K562 (cell line): ENCODE data around the gene NFE2. TPM values are rescaled to one million over a fixed set of nuclear protein-coding genes. Genes with fewer than 3 reads are reported as not detected.

Experiments
- ARID4B ChIP-seq: sonication (generic); formaldehyde crosslinking; IDR thresholded peaks from 2 replicates; pipeline ENCODE4 v1.8.0; 2022; ENCODE audit warnings: mild to moderate bottlenecking, missing genetic modification reagents
- CCNT2 ChIP-seq: IDR thresholded peaks from 2 replicates; pipeline ENCODE4 v1.6.1; 2011; ENCODE audit warnings: borderline replicate concordance, low read depth, mild to moderate bottlenecking, moderate library complexity, mixed read lengths, low read length; ENCODE audit not compliant: insufficient read length; ENCODE audit errors: extremely low read depth
- E2F3 ChIP-seq: fragments of 250-450 bp; sonication (Bioruptor Pico); IDR thresholded peaks from 2 replicates; pipeline ENCODE4 v1.4.0; 2020; ENCODE audit warnings: mild to moderate bottlenecking
- ELF2 ChIP-seq: fragments of 250-450 bp; sonication (Bioruptor Pico); IDR thresholded peaks from 2 replicates; pipeline ENCODE4 v1.5.0; 2021; ENCODE audit warnings: mild to moderate bottlenecking
- ELK3 ChIP-seq: fragments of 450-650 bp; formaldehyde crosslinking; IDR thresholded peaks from 2 replicates; pipeline ENCODE4 v1.4.0; 2020; ENCODE audit warnings: mild to moderate bottlenecking
- FOXM1 ChIP-seq, 2 experiments: fragments of 450-650 bp in 1 of 2; sonication (generic) in 1 of 2; formaldehyde crosslinking in 1 of 2; IDR thresholded peaks; 2 replicates each; pipeline versions ENCODE4 v1.6.1 to v1.9.0; 2017 to 2022; ENCODE audit warnings: low read depth in 2 of 2, mild to moderate bottlenecking in 2 of 2, missing genetic modification reagents in 1 of 2, moderate library complexity in 1 of 2
- FUS ChIP-seq: fragments of 200-400 bp; formaldehyde crosslinking; optimal IDR thresholded peaks from 2 replicates; pipeline ENCODE3; 2017; ENCODE audit warnings: low read depth, low read length
- HMG20B ChIP-seq: fragments of 250-450 bp; sonication (Bioruptor Pico); IDR thresholded peaks from 2 replicates; pipeline ENCODE4 v1.5.0; 2021; ENCODE audit warnings: mild to moderate bottlenecking
- LEF1 ChIP-seq: fragments of 450-650 bp; IDR thresholded peaks from 2 replicates; pipeline ENCODE4 v1.6.1; 2016; ENCODE audit warnings: mild to moderate bottlenecking
- POLR2A ChIP-seq: fragments of 450-650 bp; conservative IDR thresholded peaks from 2 replicates; pipeline ENCODE4 v1.6.1; 2016
- PTRF ChIP-seq: fragments of 450-650 bp; IDR thresholded peaks from 2 replicates; pipeline ENCODE4 v1.6.1; 2016; ENCODE audit warnings: mild to moderate bottlenecking, missing genetic modification characterization, missing compliant biosample characterization
- SMC3 ChIP-seq: conservative IDR thresholded peaks from 2 replicates; pipeline ENCODE4 v1.6.1; 2011; ENCODE audit warnings: low read depth, low read length, improper control_type of control experiment; ENCODE audit not compliant: insufficient read depth
- TCFL5 ChIP-seq: fragments of 250-450 bp; sonication (Bioruptor Pico); conservative IDR thresholded peaks from 2 replicates; pipeline ENCODE4 v1.6.1; 2021; ENCODE audit warnings: mild to moderate bottlenecking, moderate library complexity, matching md5 sums
- ZNF197 ChIP-seq: fragments of 200-800 bp; sonication (Bioruptor generic); IDR thresholded peaks from 2 replicates; pipeline ENCODE4 v1.6.1; 2016; ENCODE audit warnings: low read depth, missing genetic modification characterization, missing compliant biosample characterization
- ZNF347 ChIP-seq: fragments of 450-650 bp; formaldehyde crosslinking; IDR thresholded peaks from 2 replicates; pipeline ENCODE4 v1.4.0; 2020; ENCODE audit warnings: low read depth, mild to moderate bottlenecking, moderate library complexity
- ZNF57 ChIP-seq: fragments of 450-650 bp; formaldehyde crosslinking; IDR thresholded peaks from 2 replicates; pipeline ENCODE4 v1.4.0; 2020; ENCODE audit warnings: mild to moderate bottlenecking, moderate library complexity
- ZNF695 ChIP-seq: fragments of 450-650 bp; formaldehyde crosslinking; IDR thresholded peaks from 2 replicates; pipeline ENCODE4 v1.4.0; 2020; ENCODE audit warnings: mild to moderate bottlenecking, moderate library complexity
- polyA plus RNA-seq, 8 experiments: library from polyadenylated mRNA; depleted of rRNA in 4 of 8; stranded (reverse) in 5 of 8; unstranded in 3 of 8; fragments of >200 nt; fragmentation: Nextera tagmentation in 2 of 8; fragmentation: Illumina TruSeq in 1 of 8; extraction: Ambion mirVana in 2 of 8; extraction: Trizol in 1 of 8; gene quantifications; 2 replicates each; pipeline versions ENCODE4 v1.2.1 to v1.2.3, GENCODE V29; 2011 to 2014; ENCODE audit warnings: inconsistent platforms in 1 of 8, missing spikeins in 1 of 8
- total RNA-seq, 7 experiments: library from RNA; depleted of rRNA in 6 of 7; stranded (reverse); fragments of >200 nt in 6 of 7; fragmentation: Illumina TruSeq in 2 of 7; extraction: Trizol in 2 of 7; gene quantifications; 2 replicates each; pipeline versions ENCODE4 v1.2.1 to v1.2.3, GENCODE V29; 2011 to 2021; ENCODE audit warnings: low replicate concordance in 1 of 7
- TF ChIP-seq, protein P1 (sequence below): sonication (generic); formaldehyde crosslinking; IDR thresholded peaks from 2 replicates; pipeline ENCODE4 v1.8.1; 2023; ENCODE audit warnings: mild to moderate bottlenecking, missing genetic modification reagents
- TF ChIP-seq, protein P2 (sequence below): sonication (generic); formaldehyde crosslinking; IDR thresholded peaks from 2 replicates; pipeline ENCODE4 v1.9.0; 2022; ENCODE audit warnings: mild to moderate bottlenecking, missing genetic modification reagents

NFE2 gene
- total and polyA plus RNA-seq, 9 of the 15 experiments (the other 6 are each of a cell fraction or from before 2014, with no cell fraction given): 12.3 to 282 (median 208) TPM

- TF ChIP-seq ELK3 (CRISPR knock-in tag) (0 out of 2 replicates have a peak, but pooled peaks have one; percentile 71), ZNF197 (CRISPR knock-in tag) (0 out of 2 replicates have a peak, but pooled peaks have one; percentile 51), E2F3 (CRISPR knock-in tag) (peak; percentile 43; the same call in 1 of the 2 replicates), HMG20B (CRISPR knock-in tag) (0 out of 2 replicates have a peak, but pooled peaks have one; percentile 32), TCFL5 (CRISPR knock-in tag) (no peak), FOXM1 (IDR thresholded peaks at IDR 0.05; ENCODE audit: low read depth) (peak; percentile 48; the same call in 1 of the 2 replicates), FOXM1 (CRISPR knock-in tag; IDR thresholded peaks at IDR 0.05; ENCODE audit: low read depth) (no peak), SMC3 (peak; percentile 90), ZNF347 (CRISPR knock-in tag) (peak; percentile 55; the same call in 1 of the 2 replicates), FUS (no peak), ARID4B (CRISPR knock-in tag) (peak; percentile 61), ZNF695 (CRISPR knock-in tag) (0 out of 2 replicates have a peak, but pooled peaks have one; percentile 33), ELF2 (CRISPR knock-in tag) (peak; percentile 15; the same call in 1 of the 2 replicates), LEF1 (peak; percentile 51; the same call in 1 of the 2 replicates), CCNT2 (peak; percentile 23), PTRF (tag) (no peak), ZNF57 (CRISPR knock-in tag) (0 out of 2 replicates have a peak, but pooled peaks have one; percentile 10), POLR2A (no peak)
- TF ChIP-seq, protein P1, sequence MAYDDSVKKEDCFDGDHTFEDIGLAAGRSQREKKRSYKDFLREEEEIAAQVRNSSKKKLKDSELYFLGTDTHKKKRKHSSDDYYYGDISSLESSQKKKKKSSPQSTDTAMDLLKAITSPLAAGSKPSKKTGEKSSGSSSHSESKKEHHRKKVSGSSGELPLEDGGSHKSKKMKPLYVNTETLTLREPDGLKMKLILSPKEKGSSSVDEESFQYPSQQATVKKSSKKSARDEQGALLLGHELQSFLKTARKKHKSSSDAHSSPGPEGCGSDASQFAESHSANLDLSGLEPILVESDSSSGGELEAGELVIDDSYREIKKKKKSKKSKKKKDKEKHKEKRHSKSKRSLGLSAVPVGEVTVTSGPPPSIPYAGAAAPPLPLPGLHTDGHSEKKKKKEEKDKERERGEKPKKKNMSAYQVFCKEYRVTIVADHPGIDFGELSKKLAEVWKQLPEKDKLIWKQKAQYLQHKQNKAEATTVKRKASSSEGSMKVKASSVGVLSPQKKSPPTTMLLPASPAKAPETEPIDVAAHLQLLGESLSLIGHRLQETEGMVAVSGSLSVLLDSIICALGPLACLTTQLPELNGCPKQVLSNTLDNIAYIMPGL (CRISPR knock-in tag): peak; percentile 54
- TF ChIP-seq, protein P2, sequence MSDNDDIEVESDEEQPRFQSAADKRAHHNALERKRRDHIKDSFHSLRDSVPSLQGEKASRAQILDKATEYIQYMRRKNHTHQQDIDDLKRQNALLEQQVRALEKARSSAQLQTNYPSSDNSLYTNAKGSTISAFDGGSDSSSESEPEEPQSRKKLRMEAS (CRISPR knock-in tag): no peak
Measured at GRCh38 chr12:54294152-54294952, 6.5 kb downstream of the NFE2 start (continued).
